SH-SY5Y (cell line): ENCODE results near the gene UNC45B.

ENCODE experiments used
- GATA2 ChIP-seq: IDR thresholded peaks from 2 replicates; pipeline ENCODE4 v1.6.1; 2011; ENCODE audit warnings: mild to moderate bottlenecking, low read depth, low read length
- GATA3 ChIP-seq: IDR thresholded peaks from 2 replicates; pipeline ENCODE4 v1.6.1; 2011; ENCODE audit warnings: low read depth, mild to moderate bottlenecking, low read length, moderate library complexity

The UNC45B gene

GRCh38 chr17:35152421-35153140 lies 5.0 kb downstream of the UNC45B start:
- TF ChIP-seq GATA2 (no peak), GATA3 (no peak)

- TF ChIP-seq GATA2, result no peak
Observed at GRCh38 chr17:35154196-35155165, 6.9 kb downstream of the UNC45B start.

- TF ChIP-seq GATA2 (no peak), GATA3 (no peak)
Observed at GRCh38 chr17:35155246-35155645, 7.6 kb downstream of the UNC45B start.

GRCh38 chr17:35159940-35160339 lies 12.3 kb downstream of the UNC45B start:
- no peak for TF ChIP-seq GATA3
- no peak for TF ChIP-seq GATA2

GRCh38 chr17:35160354-35161201 lies 13.0 kb downstream of the UNC45B start:
- no peak for TF ChIP-seq GATA2
- TF ChIP-seq GATA3, result no peak

- no peak for TF ChIP-seq GATA3
- peak; percentile 25; the same call in 1 of the 2 replicates for TF ChIP-seq GATA2
Observed at GRCh38 chr17:35161281-35161761, 13.7 kb downstream of the UNC45B start.

GRCh38 chr17:35162755-35163154 lies 15.1 kb downstream of the UNC45B start:
- TF ChIP-seq GATA2 (no peak), GATA3 (no peak)

- TF ChIP-seq GATA2, result no peak
- TF ChIP-seq GATA3, result no peak
Observed at GRCh38 chr17:35163886-35164285, 16.3 kb downstream of the UNC45B start.

- no peak for TF ChIP-seq GATA3
- TF ChIP-seq GATA2, result no peak
Observed at GRCh38 chr17:35164716-35165115, 17.1 kb downstream of the UNC45B start.

GRCh38 chr17:35166526-35166925 lies 18.9 kb downstream of the UNC45B start:
- TF ChIP-seq GATA3 (no peak), GATA2 (no peak)

- TF ChIP-seq GATA2 (no peak), GATA3 (no peak)
Observed at GRCh38 chr17:35167046-35167445, 19.4 kb downstream of the UNC45B start.

GRCh38 chr17:35167666-35168065 lies 20.0 kb downstream of the UNC45B start:
- TF ChIP-seq GATA3 (no peak), GATA2 (no peak)

- TF ChIP-seq GATA2 (no peak), GATA3 (no peak)
Observed at GRCh38 chr17:35169835-35170363, 22.3 kb downstream of the UNC45B start.
